ENCODE measurements around the gene DNER.

DNA sequence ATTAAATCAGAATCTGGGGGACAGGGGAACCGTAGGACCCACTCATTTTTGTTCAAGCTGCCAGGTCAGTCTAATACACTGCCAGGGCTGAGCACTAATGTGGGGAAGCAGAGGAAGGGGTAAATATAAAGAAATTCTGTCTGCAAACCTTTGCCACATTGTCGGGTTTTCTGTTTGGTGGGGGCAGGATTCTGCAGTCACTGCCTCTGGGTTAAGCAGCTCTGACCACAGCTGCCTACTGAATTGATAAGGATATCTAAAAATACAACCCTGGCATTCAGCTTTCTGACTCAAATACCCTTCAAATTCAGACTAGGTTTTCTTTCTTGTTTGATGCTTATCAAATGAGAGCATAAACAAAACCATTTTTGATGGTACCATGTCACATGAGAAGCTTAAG, 6.0 kb downstream of the DNER start:
- TF ChIP-seq POLR2A (IDR thresholded peaks at IDR 0.05) (no peak), POLR2AphosphoS5 (IDR thresholded peaks at IDR 0.05) (no peak)
- TF ChIP-seq, protein P1, sequence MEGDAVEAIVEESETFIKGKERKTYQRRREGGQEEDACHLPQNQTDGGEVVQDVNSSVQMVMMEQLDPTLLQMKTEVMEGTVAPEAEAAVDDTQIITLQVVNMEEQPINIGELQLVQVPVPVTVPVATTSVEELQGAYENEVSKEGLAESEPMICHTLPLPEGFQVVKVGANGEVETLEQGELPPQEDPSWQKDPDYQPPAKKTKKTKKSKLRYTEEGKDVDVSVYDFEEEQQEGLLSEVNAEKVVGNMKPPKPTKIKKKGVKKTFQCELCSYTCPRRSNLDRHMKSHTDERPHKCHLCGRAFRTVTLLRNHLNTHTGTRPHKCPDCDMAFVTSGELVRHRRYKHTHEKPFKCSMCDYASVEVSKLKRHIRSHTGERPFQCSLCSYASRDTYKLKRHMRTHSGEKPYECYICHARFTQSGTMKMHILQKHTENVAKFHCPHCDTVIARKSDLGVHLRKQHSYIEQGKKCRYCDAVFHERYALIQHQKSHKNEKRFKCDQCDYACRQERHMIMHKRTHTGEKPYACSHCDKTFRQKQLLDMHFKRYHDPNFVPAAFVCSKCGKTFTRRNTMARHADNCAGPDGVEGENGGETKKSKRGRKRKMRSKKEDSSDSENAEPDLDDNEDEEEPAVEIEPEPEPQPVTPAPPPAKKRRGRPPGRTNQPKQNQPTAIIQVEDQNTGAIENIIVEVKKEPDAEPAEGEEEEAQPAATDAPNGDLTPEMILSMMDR (IDR thresholded peaks at IDR 0.05), result no peak

Data from breast epithelium (tissue), 3 donors.